ENCODE results near the gene ABHD10.

GRCh38 chr3:111939873-111940272, 39.0 kb upstream of the ABHD10 start:
- TF ChIP-seq POLR2AphosphoS5 (IDR thresholded peaks at IDR 0.05; ENCODE audit: borderline replicate concordance, low read depth, low read length), result no peak
- TF ChIP-seq EZH2 (IDR thresholded peaks at IDR 0.05), result no peak
- no peak for TF ChIP-seq FOXP2 (optimal IDR thresholded peaks at IDR 0.05; ENCODE audit: control extremely low read depth, extremely low read length, insufficient read depth)

All from SK-N-MC (cell line).